Heart left ventricle (tissue), 16 donors: ENCODE measurements around the gene WBP1L. TPM values are rescaled to one million over a fixed set of nuclear protein-coding genes. Genes with fewer than 3 reads are reported as not detected.

Experiments used
- ATAC-seq, 4 donors: fragments of 200-7000 bp; cut with Tn5 transposase; one replicate each; pipeline ENCODE4 v1.9.1; 2020 to 2022; ENCODE audit warnings: moderate library complexity in 4 of 4, mild to moderate bottlenecking in 3 of 4, moderate number of reproducible peaks in 1 of 4
- DNase-seq, 5 donors: peaks; one replicate each; pipeline ENCODE4 v3.0.0-alpha.2; 2020
- H3K27ac ChIP-seq, 12 donors: fragments of 200-600 bp; sonication (generic) in 4 of 12; one replicate each; pipeline versions ENCODE4 v1.5.0 to v1.8.0; 2016 to 2022; ENCODE audit warnings: mild to moderate bottlenecking in 2 of 12
- H3K27me3 ChIP-seq, 9 donors: fragments of 200-600 bp; sonication (generic) in 2 of 9; one replicate each; pipeline versions ENCODE4 v1.5.1 to v1.8.0; 2016 to 2022; ENCODE audit warnings: mild to moderate bottlenecking in 3 of 9
- H3K36me3 ChIP-seq, 9 donors: fragments of 200-600 bp; sonication (generic) in 2 of 9; one replicate each; pipeline versions ENCODE4 v1.5.0 to v1.8.0; 2018 to 2022; ENCODE audit warnings: mild to moderate bottlenecking in 2 of 9
- H3K4me1 ChIP-seq, 12 donors: fragments of 200-600 bp; sonication (generic) in 4 of 12; one replicate each; pipeline versions ENCODE4 v1.5.0 to v1.8.0; 2016 to 2022; ENCODE audit warnings: mild to moderate bottlenecking in 3 of 12
- H3K4me3 ChIP-seq, 12 donors: fragments of 200-600 bp; sonication (generic) in 4 of 12; one replicate each; pipeline versions ENCODE4 v1.5.0 to v1.8.0; 2017 to 2022; ENCODE audit warnings: mild to moderate bottlenecking in 9 of 12, moderate library complexity in 4 of 12
- H3K9me3 ChIP-seq, 12 donors: fragments of 200-600 bp; sonication (generic) in 4 of 12; one replicate each; pipeline versions ENCODE4 v1.5.0 to v1.8.0; 2016 to 2022; ENCODE audit warnings: mild to moderate bottlenecking in 1 of 12
- POLR2A ChIP-seq, 2 donors: fragments of 450-650 bp; IDR thresholded peaks; one replicate each; pipeline ENCODE4 v1.6.1; 2017; ENCODE audit warnings: antibody characterized with exemption in 2 of 2, mild to moderate bottlenecking in 2 of 2, moderate library complexity in 2 of 2
- WGBS, 4 donors: extraction: QIAGEN DNeasy Blood & Tissue Kit in 2 of 4; methylation state at CpG; one replicate each; pipeline versions ENCODE4 v1.1.5 to v1.1.7; 2013 to 2018; 5-methylcytosine and 5-hydroxymethylcytosine counted together
- intact Hi-C, 10 donors: fragments of 100-400 bp; cut with DNase I; formaldehyde crosslinking; loops; one replicate each; pipeline versions ENCODE4 v1.11.1 to v1.14.2; 2022
- polyA plus RNA-seq, 2 donors: library from polyadenylated mRNA; stranded (reverse); fragments of 200-250 nt; gene quantifications; one replicate each; pipeline ENCODE4 v1.2.3, GENCODE V29; 2013
- total RNA-seq, 9 donors: library from RNA; depleted of rRNA in 2 of 9; stranded (reverse); fragments of >200 nt in 2 of 9; fragmentation: NEBNext Ultra II Directional in 3 of 9; extraction: Animal tissue kit (Norgen Biotek cat#: 25700) in 3 of 9; gene quantifications; one replicate each; pipeline versions ENCODE4 v1.1.0 to v1.2.4, GENCODE V29; 2016 to 2023
- TF ChIP-seq, protein P1 (sequence below), 12 donors: fragments of 200-600 bp; sonication (generic) in 4 of 12; IDR thresholded peaks; one replicate each; pipeline versions ENCODE4 v1.5.0 to v1.8.0; 2018 to 2022; ENCODE audit warnings: antibody characterized with exemption in 12 of 12, mild to moderate bottlenecking in 5 of 12
- donor health status: ischemic (EF 13 %, LVEDD 7.1; RV severe dilation, severe dysfunction).
- donor health status: healthy with polysubstance abuse.
- donor health status: DM: no; HTN: yes; CAD: no.
- donor health status: DM: no; HTN: no; CAD: no.
- donor health status: ischemic (EF 25% LVEDD 6.9; RV normal size, moderate dysfunction).
- donor health status: ischemic (EF 25% LVEDD 5.7; RV mildly dilated, moderate dysfunction).
- donor health status: healthy.
- donor health status: DM: yes; HTN: yes; CAD: no.
- donor health status: ischemic (EF 35%, LVEDD 5.7; RV mildly dilated, moderate dysfunction).
- donor health status: nonischemic (EF 11% LVEDD 7.7; RV severe dilation, severe dysfunction).
- donor health status: DM: yes; HTN: yes; CAD: no.
- donor health status: PGD.
- donor health status: ischemic (EF 29% LVEDD 5.4; RV normal size, mild dysfunction).
- donor health status: nonischemic (EF 23%, LVEDD 6.1; RV moderate dilation, normal function).

WBP1L gene
- total and polyA plus RNA-seq, 11 donors = 10.7 to 75.1 (median 27.6) TPM

DNA sequence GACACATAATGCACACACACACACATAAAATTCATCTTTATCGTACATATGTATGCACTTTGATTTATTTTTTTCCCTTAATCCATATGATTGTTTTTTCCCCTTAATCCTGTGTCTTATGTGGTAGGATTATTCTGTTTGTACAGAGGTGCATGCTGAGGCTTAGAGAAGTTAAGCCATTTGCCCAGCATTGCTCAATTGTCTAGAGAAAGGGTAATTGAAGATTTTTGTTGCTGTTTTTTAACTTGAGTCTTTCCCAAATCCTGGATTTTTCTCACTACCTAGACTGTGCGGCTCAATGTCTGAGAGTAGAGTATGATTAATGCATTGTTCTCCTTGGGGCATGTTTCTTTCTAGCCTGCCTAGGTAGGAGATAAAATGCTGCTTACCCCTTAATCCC, 35.0 kb downstream of the WBP1L start:
- TF ChIP-seq, protein P1, sequence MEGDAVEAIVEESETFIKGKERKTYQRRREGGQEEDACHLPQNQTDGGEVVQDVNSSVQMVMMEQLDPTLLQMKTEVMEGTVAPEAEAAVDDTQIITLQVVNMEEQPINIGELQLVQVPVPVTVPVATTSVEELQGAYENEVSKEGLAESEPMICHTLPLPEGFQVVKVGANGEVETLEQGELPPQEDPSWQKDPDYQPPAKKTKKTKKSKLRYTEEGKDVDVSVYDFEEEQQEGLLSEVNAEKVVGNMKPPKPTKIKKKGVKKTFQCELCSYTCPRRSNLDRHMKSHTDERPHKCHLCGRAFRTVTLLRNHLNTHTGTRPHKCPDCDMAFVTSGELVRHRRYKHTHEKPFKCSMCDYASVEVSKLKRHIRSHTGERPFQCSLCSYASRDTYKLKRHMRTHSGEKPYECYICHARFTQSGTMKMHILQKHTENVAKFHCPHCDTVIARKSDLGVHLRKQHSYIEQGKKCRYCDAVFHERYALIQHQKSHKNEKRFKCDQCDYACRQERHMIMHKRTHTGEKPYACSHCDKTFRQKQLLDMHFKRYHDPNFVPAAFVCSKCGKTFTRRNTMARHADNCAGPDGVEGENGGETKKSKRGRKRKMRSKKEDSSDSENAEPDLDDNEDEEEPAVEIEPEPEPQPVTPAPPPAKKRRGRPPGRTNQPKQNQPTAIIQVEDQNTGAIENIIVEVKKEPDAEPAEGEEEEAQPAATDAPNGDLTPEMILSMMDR (IDR thresholded peaks at IDR 0.05) = no peak
- TF ChIP-seq POLR2A (IDR thresholded peaks at IDR 0.05) = no peak
- DNase-seq = no peak

DNA sequence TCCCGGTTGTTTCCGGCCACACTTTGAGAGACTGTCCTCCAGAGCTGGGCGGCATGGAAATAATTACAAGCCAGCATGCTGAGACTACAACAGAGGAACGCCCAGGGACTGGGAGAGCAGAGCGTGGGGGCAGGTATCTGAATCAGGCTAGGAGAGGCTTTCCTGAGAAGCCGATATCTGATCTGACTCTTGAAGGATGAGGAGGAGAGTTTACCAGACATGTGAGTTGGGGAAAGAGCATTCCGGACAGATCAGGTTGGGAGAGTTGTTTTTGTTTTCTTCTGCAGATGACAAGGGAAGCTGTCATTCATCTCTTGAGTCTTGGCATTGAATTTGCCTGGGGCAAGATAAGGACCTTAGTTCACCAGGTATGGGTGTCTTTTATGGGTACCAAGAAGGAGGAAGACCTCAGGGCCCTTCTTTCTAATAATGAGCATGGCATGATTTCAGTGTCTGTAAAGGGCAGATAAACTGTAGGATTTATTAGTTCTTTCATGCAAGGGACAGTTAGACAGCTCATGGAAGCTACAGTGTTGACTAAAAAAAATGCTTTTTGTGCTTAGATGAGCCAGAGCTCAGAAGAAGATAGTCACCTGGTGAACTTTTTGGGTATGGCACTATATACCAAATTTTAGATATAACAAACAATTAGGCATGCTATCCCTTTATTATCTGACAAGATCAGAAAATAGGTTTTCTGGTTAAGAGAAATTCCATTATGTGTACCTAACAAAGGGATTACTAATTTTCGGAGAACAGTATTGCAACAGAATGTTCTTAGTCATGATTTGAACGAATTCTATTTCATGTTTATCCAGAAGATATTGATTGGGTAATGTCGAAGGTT, 36.2 kb downstream of the WBP1L start:
- ATAC-seq = no peak
- no peak for TF ChIP-seq POLR2A (IDR thresholded peaks at IDR 0.05)
- TF ChIP-seq, protein P1 (IDR thresholded peaks at IDR 0.05) = no peak

More for the DNA sequence above, 35.0 kb downstream of the WBP1L start:
- Histone ChIP-seq H3K36me3 (no peaks in the 10 kb centered on the region), H3K4me3 (peak overlapping the region in 5 of 12 donors; percentile 7 to 71 (median 58)), H3K4me1 (peaks cover 20 to 100% (median 89%) of the 10 kb centered on the region in 12 donors), H3K27me3 (no peaks in the 10 kb centered on the region), H3K27ac (peak overlapping the region in 9 of 12 donors; percentile 53 to 99 (median 96)), H3K9me3 (no peaks in the 10 kb centered on the region)
- intact Hi-C loops = loop anchor here in 3 of 10 donors (5.0 kb wide), 3 partner anchors 34 to 39 kb away; partner anchors contain the start of gene WBP1L (in 2 of the 3)
- ATAC-seq = no peak
- 81 to 93% (median 89%) methylated on average over 2 of the region's 2 CpGs for WGBS, 4 donors

DNA sequence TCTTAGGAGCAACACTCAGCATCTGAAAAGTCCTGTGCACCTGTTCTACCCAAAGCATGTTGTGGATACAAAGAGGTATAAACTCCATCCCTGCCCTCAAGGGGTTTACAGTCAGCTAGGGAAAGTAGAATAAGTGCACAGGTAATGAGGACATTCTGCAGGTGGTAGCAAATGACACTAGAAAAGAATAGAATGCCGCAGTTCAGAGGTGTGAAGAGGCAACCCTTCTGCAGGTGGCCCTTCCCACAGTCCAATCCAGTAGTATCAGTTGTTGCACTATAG, 36.7 kb downstream of the WBP1L start:
- no peaks in the 10 kb centered on the region for H3K36me3 ChIP-seq
- TF ChIP-seq, protein P1 (IDR thresholded peaks at IDR 0.05) = no peak
- no peak for TF ChIP-seq POLR2A (IDR thresholded peaks at IDR 0.05)
- H3K27ac ChIP-seq = peak overlapping the region in 11 of 12 donors; percentile 34 to 99 (median 95)
- H3K27me3 ChIP-seq = no peaks in the 10 kb centered on the region
- peak overlapping the region in 1 of 12 donors; percentile 2 for H3K4me3 ChIP-seq
- no peak for DNase-seq
- H3K4me1 ChIP-seq = peaks cover 22 to 100% (median 87%) of the 10 kb centered on the region in 12 donors
- no peaks in the 10 kb centered on the region for H3K9me3 ChIP-seq
- intact Hi-C loops = loop anchor here in 1 of 10 donors (10.0 kb wide), 1 partner anchor 136 kb away; the partner anchor contains the start of gene TRIM8
- ATAC-seq = no peak
- WGBS, 4 donors = 90 to 96% (median 94%) methylated on average over 1 of the region's 1 CpG

More for the DNA sequence above, 36.2 kb downstream of the WBP1L start:
- 55 to 73% (median 64%) methylated on average over 10 of the region's 10 CpGs for WGBS, 4 donors
- DNase-seq = no peak
- H3K27ac ChIP-seq = peak overlapping the region; percentile 9 to 99 (median 96)
- peaks cover 20 to 100% (median 87%) of the 10 kb centered on the region in 12 donors for H3K4me1 ChIP-seq
- intact Hi-C loops = loop anchor here in 3 of 10 donors (5.0 to 10.0 kb wide), 4 partner anchors 32 to 135 kb away; partner anchors contain the start of genes WBP1L (in 2 of the 3) and TRIM8 (in 1 of the 3)
- no peaks in the 10 kb centered on the region for H3K27me3 ChIP-seq
- peak overlapping the region in 4 of 12 donors; percentile 1 to 23 (median 11) for H3K4me3 ChIP-seq
- no peaks in the 10 kb centered on the region for H3K36me3 ChIP-seq
- no peaks in the 10 kb centered on the region for H3K9me3 ChIP-seq
